Activated CD4-positive, alpha-beta T cell treated with anti-CD3 and anti-CD28 coated beads, Interleukin-2, Interleukin-4, amounts not matched to agents 100 ng/mL and 50 ng/mL, durations not matched to agents 16 hours and 8 hours (primary cell): ENCODE results near the gene RAPSN.

ENCODE experiments used
- DNase-seq: peaks from one replicate; pipeline ENCODE4 v3.0.0-alpha.2; 2020; ENCODE audit warnings: low spot score

Gene RAPSN

DNA sequence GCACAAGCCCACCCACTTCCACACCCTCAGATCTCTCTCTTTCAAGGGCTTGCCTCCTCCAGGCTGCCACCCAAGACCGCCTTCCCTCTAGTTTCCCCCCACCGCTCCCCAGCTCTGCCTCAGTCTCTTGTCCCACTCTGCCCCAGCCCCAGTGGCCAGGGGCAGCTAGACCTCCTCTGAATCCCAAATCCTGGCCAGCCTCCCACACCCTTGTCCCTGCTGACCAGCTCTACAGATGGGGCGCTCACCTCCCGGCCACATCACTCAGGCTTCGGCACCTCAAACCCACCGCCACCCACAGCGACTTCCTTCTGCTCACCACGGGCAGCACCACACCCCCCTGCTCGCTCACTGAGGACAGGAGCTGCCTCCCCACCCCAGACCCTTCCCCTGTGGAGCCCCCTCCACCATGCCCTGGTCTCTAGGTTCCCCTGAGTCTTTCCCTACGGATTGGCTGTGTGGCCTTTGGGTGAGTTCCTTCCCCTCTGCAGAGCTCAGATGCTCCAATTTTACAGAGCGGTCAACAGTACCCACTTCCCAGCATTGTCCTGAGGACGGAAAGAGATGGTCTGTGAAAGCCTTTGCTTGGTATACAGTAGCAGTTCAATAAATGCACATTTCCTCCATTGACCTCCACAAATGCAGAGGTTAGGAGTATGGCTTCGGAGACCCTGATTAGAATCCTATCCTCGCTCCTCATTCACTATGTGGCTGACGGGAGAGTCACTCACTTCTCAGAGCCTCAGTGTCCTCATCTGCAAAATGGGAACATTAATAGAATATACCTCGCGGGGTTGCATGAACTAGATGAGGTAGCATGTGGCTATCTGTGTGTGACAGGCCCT lies 59.1 kb downstream of the RAPSN start:
- DNase-seq: no peak

GRCh38 chr11:47388697-47389576 lies 60.0 kb downstream of the RAPSN start:
- DNase-seq: no peak

GRCh38 chr11:47387944-47388696 lies 60.8 kb downstream of the RAPSN start:
- no peak for DNase-seq
